Dermis microvascular lymphatic vessel endothelial cell (primary cell): ENCODE measurements around the gene IRAK1BP1. TPM values are rescaled to one million over a fixed set of nuclear protein-coding genes. Genes with fewer than 3 reads are reported as not detected.
"Not testable (repeated sequence)": the region's sequence is repeated elsewhere in the genome, so short reads cannot be mapped to it uniquely, and the experiment has no call there.

Experiments used
- DNase-seq, 2 donors: peaks; one replicate each; pipeline versions ENCODE4 v3.0.0 to v3.0.0-alpha.2; 2010; ENCODE audit warnings: low read depth in 2 of 2
- total RNA-seq: library from RNA; depleted of rRNA; stranded (reverse); fragments of >200 nt; gene quantifications from 2 replicates; pipeline ENCODE4 v1.2.1, GENCODE V29; 2014

The IRAK1BP1 gene
- total RNA-seq: 1.6 and 1.7 TPM in 2 replicates

- DNase-seq: peak; percentile 66 to 83
These were observed at the start of gene IRAK1BP1 for GRCh38 chr6:78867370-78868040. IRAK1BP1 (plus strand) TSS chr6:78867551; CDS start chr6:78867577, 26 bp downstream.

- DNase-seq: no peak
These were observed 43.3 kb upstream of the IRAK1BP1 start for GRCh38 chr6:78824045-78824444.

GRCh38 chr6:78829407-78829806 is 37.9 kb upstream of the IRAK1BP1 start:
- no peak for DNase-seq

GRCh38 chr6:78830805-78831204 is 36.5 kb upstream of the IRAK1BP1 start:
- DNase-seq: no peak

GRCh38 chr6:78831492-78831891 is 35.9 kb upstream of the IRAK1BP1 start:
- DNase-seq: no peak

- DNase-seq: no peak
These were observed 35.1 kb upstream of the IRAK1BP1 start for GRCh38 chr6:78832091-78832808.

- DNase-seq: peak; percentile 6 to 16
These were observed 31.5 kb upstream of the IRAK1BP1 start for GRCh38 chr6:78835817-78836216.

- no peak for DNase-seq
These were observed 30.8 kb upstream of the IRAK1BP1 start for GRCh38 chr6:78836598-78836997.

- DNase-seq: no peak
These were observed 26.2 kb upstream of the IRAK1BP1 start for GRCh38 chr6:78841111-78841510.

- no peak for DNase-seq
These were observed 24.4 kb upstream of the IRAK1BP1 start for GRCh38 chr6:78842953-78843352.

GRCh38 chr6:78844899-78845298 is 22.5 kb upstream of the IRAK1BP1 start:
- DNase-seq: no peak

GRCh38 chr6:78845567-78845966 is 21.8 kb upstream of the IRAK1BP1 start:
- no peak for DNase-seq

GRCh38 chr6:78850621-78851020 is 16.7 kb upstream of the IRAK1BP1 start:
- no peak for DNase-seq

GRCh38 chr6:78851156-78851555 is 16.2 kb upstream of the IRAK1BP1 start:
- no peak for DNase-seq

GRCh38 chr6:78854546-78854945 is 12.8 kb upstream of the IRAK1BP1 start:
- no peak for DNase-seq

GRCh38 chr6:78858339-78858938 is 8.9 kb upstream of the IRAK1BP1 start:
- DNase-seq: not testable (repeated sequence)

- DNase-seq: no peak
These were observed 5.8 kb upstream of the IRAK1BP1 start for GRCh38 chr6:78861509-78861908.

- DNase-seq: no peak
These were observed 3.8 kb upstream of the IRAK1BP1 start for GRCh38 chr6:78863576-78863975.

- DNase-seq: no peak
These were observed 2.4 kb upstream of the IRAK1BP1 start for GRCh38 chr6:78864957-78865356.

GRCh38 chr6:78867020-78867369 is 356 bp upstream of the IRAK1BP1 start:
- DNase-seq: no peak

- DNase-seq: no peak
These were observed 765 bp downstream of the IRAK1BP1 start for GRCh38 chr6:78868116-78868515.

GRCh38 chr6:78875505-78875904 is 8.2 kb downstream of the IRAK1BP1 start:
- DNase-seq: no peak

GRCh38 chr6:78883651-78884050 is 16.3 kb downstream of the IRAK1BP1 start:
- DNase-seq: no peak
